Tibial artery (tissue), 4 donors: ENCODE measurements around the gene TUFT1.
A peak's percentile ranks its signal among the peaks of the same experiment; 100 is the strongest.

Experiments used
- DNase-seq, 2 donors: peaks; one replicate each; pipeline ENCODE4 v3.0.0-alpha.2; 2019
- H3K27ac ChIP-seq, 2 donors: fragments of 200-600 bp; sonication (generic) in 1 of 2; 1 replicate in 1 of 2; 2 replicates in 1 of 2; pipeline ENCODE4 v1.5.1; 2018 to 2019; ENCODE audit warnings: mild to moderate bottlenecking in 1 of 2
- H3K27me3 ChIP-seq, 2 donors: fragments of 200-600 bp; sonication (generic) in 1 of 2; one replicate each; pipeline versions ENCODE4 v1.5.1 to v1.6.0; 2016 to 2019
- H3K36me3 ChIP-seq, 3 donors: fragments of 200-600 bp; sonication (generic) in 2 of 3; one replicate each; pipeline ENCODE4 v1.5.1; 2016 to 2019; ENCODE audit warnings: mild to moderate bottlenecking in 2 of 3
- H3K4me1 ChIP-seq, 4 donors: fragments of 200-600 bp; sonication (generic) in 2 of 4; 1 replicate in 3 of 4; 2 replicates in 1 of 4; pipeline ENCODE4 v1.5.1; 2016 to 2019
- H3K4me3 ChIP-seq, 2 donors: fragments of 200-600 bp; sonication (generic) in 1 of 2; 1 replicate in 1 of 2; 2 replicates in 1 of 2; pipeline ENCODE4 v1.5.1; 2018 to 2019; ENCODE audit warnings: mild to moderate bottlenecking in 2 of 2
- H3K9me3 ChIP-seq, 3 donors: fragments of 200-600 bp; sonication (generic) in 1 of 3; one replicate each; pipeline ENCODE4 v1.5.1; 2016 to 2019
- CTCF ChIP-seq, 2 experiments: fragments of 200-600 bp in 1 of 2; fragments of 450-650 bp in 1 of 2; IDR thresholded peaks; one replicate each; pipeline ENCODE4 v1.5.1; 2017 to 2019; ENCODE audit warnings: antibody characterized with exemption in 2 of 2, mild to moderate bottlenecking in 1 of 2, moderate library complexity in 1 of 2
- intact Hi-C: fragments of 100-400 bp; cut with DNase I; formaldehyde crosslinking; loops from one replicate; pipeline ENCODE4 v1.15.0; 2023; ENCODE audit warnings: low total_unique reads

TUFT1 gene

GRCh38 chr1:151612501-151613281 is 72.6 kb downstream of the TUFT1 start:
- H3K9me3 ChIP-seq = no peaks in the 10 kb centered on the region
- H3K36me3 ChIP-seq = peaks cover 0 to 6% (median 0%) of the 10 kb centered on the region in 3 donors
- H3K27ac ChIP-seq = peak overlapping the region; percentile 97 to 98
- no peak for TF ChIP-seq CTCF (IDR thresholded peaks at IDR 0.05)
- H3K4me3 ChIP-seq = peak overlapping the region; percentile 99
- peak; percentile 45 to 70 for DNase-seq
- no peaks in the 10 kb centered on the region for H3K27me3 ChIP-seq
- intact Hi-C loops = loop anchor here (5.0 kb wide), 1 partner anchor 155 kb away; the partner anchor contains the start of gene POGZ
- peaks cover 0 to 46% (median 11%) of the 10 kb centered on the region in 4 donors for H3K4me1 ChIP-seq

GRCh38 chr1:151613282-151613780 is 73.2 kb downstream of the TUFT1 start:
- Histone ChIP-seq H3K27me3 (no peaks in the 10 kb centered on the region), H3K9me3 (no peaks in the 10 kb centered on the region), H3K36me3 (peaks cover 0 to 6% (median 0%) of the 10 kb centered on the region in 3 donors), H3K4me3 (peak overlapping the region; percentile 99), H3K4me1 (peaks cover 0 to 46% (median 11%) of the 10 kb centered on the region in 4 donors), H3K27ac (peak overlapping the region; percentile 97 to 98)
- intact Hi-C loops = loop anchor here (5.0 kb wide), 1 partner anchor 156 kb away; the partner anchor contains the start of gene POGZ
- no peak for TF ChIP-seq CTCF (IDR thresholded peaks at IDR 0.05)
- no peak for DNase-seq

GRCh38 chr1:151615711-151616504 is 75.8 kb downstream of the TUFT1 start:
- H3K27ac ChIP-seq = no peak overlapping the region
- H3K36me3 ChIP-seq = peaks cover 0 to 6% (median 0%) of the 10 kb centered on the region in 3 donors
- H3K9me3 ChIP-seq = no peaks in the 10 kb centered on the region
- intact Hi-C loops = no loop called here
- H3K27me3 ChIP-seq = no peaks in the 10 kb centered on the region
- H3K4me3 ChIP-seq = no peak overlapping the region
- H3K4me1 ChIP-seq = peaks cover 0 to 66% (median 21%) of the 10 kb centered on the region in 4 donors
- no peak for DNase-seq
- no peak for TF ChIP-seq CTCF (IDR thresholded peaks at IDR 0.05)

GRCh38 chr1:151616505-151616849 is 76.4 kb downstream of the TUFT1 start:
- Histone ChIP-seq H3K27ac (no peak overlapping the region), H3K4me3 (no peak overlapping the region), H3K4me1 (peaks cover 0 to 67% (median 21%) of the 10 kb centered on the region in 4 donors), H3K9me3 (no peaks in the 10 kb centered on the region), H3K36me3 (peaks cover 0 to 6% (median 0%) of the 10 kb centered on the region in 3 donors), H3K27me3 (no peaks in the 10 kb centered on the region)
- no peak for TF ChIP-seq CTCF (IDR thresholded peaks at IDR 0.05)
- DNase-seq = no peak
- intact Hi-C loops = no loop called here

GRCh38 chr1:151618003-151618402 is 77.9 kb downstream of the TUFT1 start:
- H3K36me3 ChIP-seq = peaks cover 0 to 6% (median 0%) of the 10 kb centered on the region in 3 donors
- DNase-seq = no peak
- H3K27me3 ChIP-seq = no peaks in the 10 kb centered on the region
- no peak overlapping the region for H3K27ac ChIP-seq
- H3K9me3 ChIP-seq = no peaks in the 10 kb centered on the region
- H3K4me1 ChIP-seq = peaks cover 0 to 67% (median 20%) of the 10 kb centered on the region in 4 donors
- no peak for TF ChIP-seq CTCF (IDR thresholded peaks at IDR 0.05)
- intact Hi-C loops = no loop called here
- no peak overlapping the region for H3K4me3 ChIP-seq
